ENCODE measurements around the gene NUAK2. TPM values are rescaled to one million over a fixed set of nuclear protein-coding genes. Genes with fewer than 3 reads are reported as not detected.
"Not testable (repeated sequence)": the region's sequence is repeated elsewhere in the genome, so short reads cannot be mapped to it uniquely, and the experiment has no call there.

NUAK2 gene
- total RNA-seq, 1 donor from 2014 or later = 17.7 TPM

DNA sequence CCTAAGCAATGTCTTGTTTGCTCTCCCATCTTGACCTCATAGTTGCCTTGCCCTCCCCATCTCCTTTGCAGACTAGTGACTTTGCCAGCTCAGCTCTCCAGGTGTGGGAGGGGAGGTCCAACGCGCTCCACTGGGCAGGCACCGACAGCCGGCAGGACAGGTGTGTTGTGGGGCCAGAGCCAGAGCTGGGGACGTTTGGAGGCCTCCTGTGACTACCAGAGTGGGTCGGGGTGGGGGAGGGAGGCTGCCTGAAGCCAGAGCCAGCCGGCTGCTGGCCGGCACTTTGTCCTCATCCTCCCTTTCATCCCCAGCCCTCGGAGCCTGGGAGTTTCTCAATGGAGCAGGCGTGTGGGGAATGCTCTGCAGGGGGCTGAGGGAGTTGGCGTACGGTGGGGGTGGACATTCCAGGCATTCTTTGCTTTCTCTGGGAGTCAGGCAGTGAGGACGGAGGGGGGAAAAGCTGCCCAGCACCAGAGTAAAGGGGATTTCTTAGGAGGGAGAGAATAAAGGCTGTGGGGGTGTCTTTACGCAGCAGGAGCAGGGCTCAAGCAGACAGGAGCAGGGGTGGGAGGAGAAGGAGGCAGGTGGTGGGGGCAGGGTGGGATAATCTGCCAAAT is 20.2 kb downstream of the NUAK2 start:
- DNase-seq (ENCODE audit: extremely low read depth, low read depth, low spot score) = no peak

- DNase-seq (ENCODE audit: extremely low read depth, low read depth, low spot score) = no peak
Observed at GRCh38 chr1:205300149-205300548, 21.4 kb downstream of the NUAK2 start.

- no peak for DNase-seq (ENCODE audit: extremely low read depth, low read depth, low spot score)
Observed at GRCh38 chr1:205298191-205298994, 23.2 kb downstream of the NUAK2 start.

DNA sequence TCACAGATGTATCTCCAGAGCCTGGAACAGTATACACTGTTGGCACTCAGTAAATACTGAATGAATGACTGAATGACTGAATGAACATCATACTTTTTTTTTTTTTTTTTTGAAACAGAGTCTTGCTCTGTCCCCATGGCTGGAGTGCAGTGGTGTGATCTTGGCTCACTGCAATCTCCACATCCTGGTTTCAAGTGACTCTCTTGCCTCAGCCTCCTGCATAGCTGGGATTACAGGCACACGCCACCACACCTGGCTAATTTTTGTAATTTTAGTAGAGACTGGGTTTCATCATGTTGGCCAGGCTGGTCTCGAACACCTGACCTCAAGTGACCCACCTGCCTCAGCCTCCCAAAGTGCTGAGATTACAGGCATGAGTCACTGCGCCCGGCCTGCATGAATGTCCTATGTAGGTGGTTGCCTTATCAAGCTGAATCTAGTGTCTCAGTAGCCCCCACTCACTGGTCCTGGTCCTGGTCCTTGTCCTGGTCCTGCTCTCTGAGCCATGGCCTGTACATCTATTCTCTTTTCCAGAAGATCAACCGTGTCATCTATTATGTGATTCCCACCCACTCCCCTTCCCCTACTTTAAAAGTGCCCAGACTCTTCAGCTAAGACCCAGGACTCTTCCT is 23.9 kb downstream of the NUAK2 start:
- not testable (repeated sequence) for DNase-seq (ENCODE audit: extremely low read depth, low read depth, low spot score)

GRCh38 chr1:205296154-205296553 is 25.4 kb downstream of the NUAK2 start:
- no peak for DNase-seq (ENCODE audit: extremely low read depth, low read depth, low spot score)

GRCh38 chr1:205294934-205295333 is 26.6 kb downstream of the NUAK2 start:
- DNase-seq (ENCODE audit: extremely low read depth, low read depth, low spot score) = no peak

GRCh38 chr1:205294175-205294917 is 27.2 kb downstream of the NUAK2 start:
- DNase-seq (ENCODE audit: extremely low read depth, low read depth, low spot score) = peak; percentile 73

DNA sequence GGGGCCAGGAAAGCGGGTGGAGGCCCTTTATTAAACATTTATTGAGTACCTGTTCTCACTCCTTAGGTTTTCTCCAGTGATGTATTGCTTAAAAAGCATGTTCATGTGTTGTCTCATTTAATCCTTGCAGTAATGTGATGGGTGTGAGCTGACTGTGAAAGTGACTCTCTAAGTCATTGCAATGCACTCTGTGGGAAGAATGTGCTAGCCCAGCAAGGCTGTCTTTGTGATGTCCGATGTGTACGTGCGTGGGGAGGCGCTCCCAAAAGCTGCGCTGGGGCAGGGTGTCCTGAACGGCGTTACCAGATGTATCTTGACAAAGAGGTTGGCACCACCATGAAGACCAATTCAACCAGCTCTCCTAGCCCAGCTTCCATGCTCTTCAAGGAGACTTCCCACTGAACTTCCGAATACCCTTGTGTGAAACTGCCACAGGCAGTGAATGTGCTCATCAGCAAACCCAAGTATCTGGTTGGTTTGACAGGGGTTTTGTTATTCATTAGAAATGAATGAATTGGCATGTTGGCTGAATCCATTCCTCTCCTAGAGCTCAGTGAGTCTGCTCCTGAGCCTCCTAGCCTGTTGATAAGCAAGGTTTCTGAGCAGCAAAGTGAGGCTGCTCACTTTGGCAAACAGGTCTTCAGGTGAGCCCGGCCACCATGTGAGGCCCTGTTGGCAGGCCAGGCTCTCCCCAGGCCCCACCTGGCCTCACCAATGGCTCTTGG is 28.0 kb downstream of the NUAK2 start:
- DNase-seq (ENCODE audit: extremely low read depth, low read depth, low spot score) = no peak

GRCh38 chr1:205291596-205291995 is 29.9 kb downstream of the NUAK2 start:
- DNase-seq (ENCODE audit: extremely low read depth, low read depth, low spot score) = no peak

DNA sequence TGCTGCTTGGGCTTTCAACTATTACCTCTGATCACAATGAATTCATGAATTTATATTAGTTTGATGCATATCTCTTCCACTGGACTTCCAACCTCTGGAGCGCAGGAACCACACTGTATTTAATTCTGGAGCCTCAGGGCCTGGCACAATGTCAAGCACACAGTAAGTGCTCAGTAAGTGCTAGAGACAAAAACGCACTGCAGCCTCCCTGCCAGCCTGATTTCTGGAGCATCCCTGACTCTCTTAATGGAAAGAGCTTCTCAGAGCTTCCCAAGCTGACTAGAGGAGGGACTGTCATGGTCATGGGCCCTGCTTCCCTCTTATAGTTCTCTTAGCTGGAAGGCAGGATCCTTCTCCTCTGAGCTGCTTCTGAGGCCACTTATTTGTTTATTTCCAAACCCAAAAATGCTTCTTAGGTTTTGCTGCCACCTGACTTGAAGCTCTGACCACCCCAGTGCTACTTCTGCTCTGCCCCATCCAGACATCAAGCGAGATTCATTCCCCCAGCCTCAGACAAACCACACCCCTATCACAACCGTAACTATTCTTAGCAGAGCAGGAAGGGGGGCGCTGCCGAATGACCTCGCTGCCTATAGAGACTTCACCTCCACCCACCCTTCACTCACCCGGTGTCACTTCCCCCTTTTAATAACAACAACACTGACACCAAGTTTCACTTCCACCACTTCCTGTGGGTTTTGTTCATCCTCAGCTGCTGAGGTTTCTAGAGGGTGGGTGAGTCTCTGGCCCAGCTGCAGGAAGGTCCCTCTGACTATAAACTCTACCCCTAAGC is 33.6 kb downstream of the NUAK2 start:
- no peak for DNase-seq (ENCODE audit: extremely low read depth, low read depth, low spot score)

DNA sequence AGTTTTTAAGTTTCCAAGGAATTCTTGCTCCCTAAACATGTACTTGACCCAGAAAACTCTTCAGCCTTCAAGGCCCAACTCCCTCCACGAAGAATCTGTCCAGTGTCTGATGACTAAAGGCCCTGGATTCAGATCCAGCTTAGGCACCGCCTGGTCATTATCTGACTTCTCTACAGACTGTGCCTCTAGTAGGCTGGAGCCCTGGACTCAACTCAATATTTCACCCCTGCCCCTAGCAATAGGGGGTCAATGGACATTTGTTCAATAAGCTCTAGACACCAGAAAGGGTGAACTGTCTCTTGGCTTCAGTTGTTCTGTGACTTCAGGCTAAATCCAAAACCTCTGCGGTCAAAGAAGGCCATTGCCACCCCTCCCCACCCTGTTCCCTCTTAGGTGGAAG is 34.5 kb downstream of the NUAK2 start:
- no peak for DNase-seq (ENCODE audit: extremely low read depth, low read depth, low spot score)

GRCh38 chr1:205286335-205286950 is 35.1 kb downstream of the NUAK2 start:
- no peak for DNase-seq (ENCODE audit: extremely low read depth, low read depth, low spot score)

- no peak for DNase-seq (ENCODE audit: extremely low read depth, low read depth, low spot score)
Observed at GRCh38 chr1:205285381-205286101, 36.0 kb downstream of the NUAK2 start.

DNA sequence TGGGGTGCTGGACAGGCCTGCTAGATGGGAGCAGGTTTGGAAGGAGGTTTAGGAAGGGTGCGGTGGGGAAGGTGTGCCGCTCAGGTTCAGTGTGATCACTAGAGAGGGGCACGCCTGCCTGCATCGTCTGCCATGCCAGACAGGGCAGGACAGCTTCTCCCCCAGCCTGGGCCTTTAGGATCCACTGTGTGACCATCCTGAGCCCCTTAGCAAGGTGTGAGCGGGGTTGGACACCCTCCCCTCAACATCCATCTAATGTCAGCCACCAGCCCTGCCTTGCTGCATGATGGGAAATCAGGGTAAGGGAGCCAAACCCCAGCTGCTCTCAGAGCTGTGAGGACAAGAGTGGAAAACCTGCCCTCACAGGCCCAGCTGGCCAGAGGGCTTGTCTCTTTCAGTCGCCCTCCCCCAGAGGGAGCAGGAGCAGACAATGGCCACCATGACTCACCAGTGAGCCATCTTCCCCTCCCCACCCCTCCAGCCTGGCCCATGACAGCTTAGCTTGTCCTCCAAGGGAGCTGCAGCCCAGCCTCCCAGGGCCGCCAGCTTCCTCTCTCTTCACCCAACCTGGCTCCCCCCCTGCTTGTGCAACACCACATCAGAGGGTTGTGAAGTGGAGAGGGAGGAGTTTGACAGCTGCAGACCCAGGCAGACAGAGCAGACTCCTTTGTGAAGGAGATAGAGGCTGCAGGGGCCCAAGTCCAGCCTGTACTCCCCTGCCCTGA is 37.0 kb downstream of the NUAK2 start:
- DNase-seq (ENCODE audit: extremely low read depth, low read depth, low spot score) = no peak

DNA sequence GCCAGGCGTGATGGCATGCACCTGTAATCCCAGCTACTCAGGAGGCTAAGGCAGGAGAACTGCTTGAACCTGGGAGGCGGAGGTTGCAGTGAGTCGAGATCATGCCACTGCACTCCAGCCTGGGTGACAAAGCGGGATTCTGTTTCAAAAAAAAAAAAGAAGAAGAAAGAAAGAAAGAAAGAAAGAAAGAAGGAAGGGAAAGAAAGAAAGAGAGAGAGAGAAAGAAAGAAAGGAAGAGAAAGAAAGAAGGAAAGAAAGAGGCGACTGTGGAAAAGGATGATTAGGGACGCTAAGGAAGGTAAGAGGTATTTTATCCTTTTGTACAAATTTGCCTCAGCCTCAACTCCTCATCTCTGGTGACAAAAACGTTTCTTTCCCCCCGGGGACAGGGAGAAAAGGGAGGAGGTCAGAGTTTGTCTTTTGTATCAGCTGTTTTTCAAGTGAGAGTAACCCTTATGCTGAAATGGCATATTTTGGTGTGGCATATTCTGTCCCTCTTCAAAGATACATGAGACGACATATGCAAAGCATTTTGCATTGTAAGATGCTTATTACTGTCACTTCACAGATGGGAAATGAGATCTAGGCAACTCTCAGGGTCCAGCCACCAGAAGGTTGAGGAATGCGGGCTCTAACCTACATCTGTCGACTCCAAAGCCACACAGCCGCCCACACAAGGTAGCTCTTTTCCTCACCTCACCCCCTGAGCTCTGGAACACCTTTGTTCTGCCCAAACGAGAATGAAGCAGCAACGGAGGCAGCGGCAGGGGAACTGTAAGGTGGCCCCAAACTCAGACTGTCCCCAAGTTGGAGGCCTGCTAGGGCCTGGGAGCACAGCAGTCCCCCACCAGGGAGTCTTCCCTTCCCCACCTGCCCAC is 38.0 kb downstream of the NUAK2 start:
- no peak for DNase-seq (ENCODE audit: extremely low read depth, low read depth, low spot score)

DNA sequence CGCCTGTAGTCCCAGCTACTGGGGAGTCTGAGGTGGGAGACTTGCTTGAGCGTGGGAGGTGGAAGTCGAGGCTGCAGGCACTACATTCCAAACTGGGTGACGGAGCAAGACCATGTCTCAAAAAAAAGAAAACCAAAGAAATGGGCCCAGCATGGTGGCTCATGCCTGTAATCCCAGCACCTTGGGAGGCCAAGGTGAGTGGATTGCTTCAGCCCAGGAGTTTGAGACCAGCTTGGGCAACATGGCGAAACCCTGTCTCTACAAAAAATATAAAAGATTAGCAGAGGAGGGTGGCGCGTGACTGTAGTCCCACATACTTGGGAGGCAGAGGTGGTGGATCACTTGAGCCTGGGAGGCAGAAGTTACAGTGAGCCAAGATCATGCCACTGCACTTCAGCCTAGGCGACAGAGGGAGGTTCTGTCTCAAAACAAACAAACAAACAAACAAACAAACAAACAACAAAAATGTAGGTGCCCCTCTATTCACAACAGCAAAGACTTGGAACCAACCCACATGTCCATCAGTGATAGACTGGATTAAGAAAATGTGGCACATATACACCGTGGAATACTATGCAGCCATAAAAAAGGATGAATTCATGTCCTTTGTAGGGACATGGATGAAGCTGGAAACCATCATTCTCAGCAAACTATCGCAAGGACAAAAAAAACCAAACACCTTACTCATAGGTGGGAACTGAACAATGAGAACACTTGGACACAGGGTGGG is 40.7 kb downstream of the NUAK2 start:
- not testable (repeated sequence) for DNase-seq (ENCODE audit: extremely low read depth, low read depth, low spot score)

Data from glomerular endothelial cell (primary cell).